HepG2 (cell line): ENCODE results near the gene AMHR2. TPM values are rescaled to one million over a fixed set of nuclear protein-coding genes. Genes with fewer than 3 reads are reported as not detected.

Source experiments
- ATF4 ChIP-seq, 2 experiments: fragments of 450-650 bp in 1 of 2; sonication (generic) in 1 of 2; formaldehyde crosslinking; IDR thresholded peaks; 2 replicates each; pipeline versions ENCODE4 v1.5.0 to v1.8.0; 2020 to 2022; ENCODE audit warnings: mild to moderate bottlenecking in 1 of 2, missing genetic modification reagents in 1 of 2
- DPF2 ChIP-seq: sonication (generic); formaldehyde crosslinking; IDR thresholded peaks from 2 replicates; pipeline ENCODE4 v1.4.0; 2020; ENCODE audit warnings: mild to moderate bottlenecking, low read depth, missing genetic modification reagents, borderline replicate concordance
- ELF3 ChIP-seq: IDR thresholded peaks from 2 replicates; pipeline ENCODE4 v1.6.1; 2016; ENCODE audit warnings: missing genetic modification reagents, missing compliant biosample characterization
- KMT2A ChIP-seq: sonication (generic); formaldehyde crosslinking; IDR thresholded peaks from 2 replicates; pipeline ENCODE4 v1.4.0; 2020; ENCODE audit warnings: missing genetic modification reagents
- MAFK ChIP-seq, 2 experiments: IDR thresholded peaks in 1 of 2; conservative IDR thresholded peaks in 1 of 2; 2 replicates each; pipeline ENCODE4 v1.6.1; 2011; ENCODE audit warnings: improper control_type of control experiment in 2 of 2, low read length in 2 of 2
- MIER2 ChIP-seq: IDR thresholded peaks from 2 replicates; pipeline ENCODE4 v1.6.1; 2016; ENCODE audit warnings: missing biosample characterization, missing genetic modification reagents
- NFYB ChIP-seq: sonication (generic); formaldehyde crosslinking; IDR thresholded peaks from 2 replicates; pipeline ENCODE4 v1.4.0; 2020; ENCODE audit warnings: missing genetic modification reagents
- NPAS2 ChIP-seq: sonication (generic); formaldehyde crosslinking; IDR thresholded peaks from 2 replicates; pipeline ENCODE4 v1.8.0; 2022; ENCODE audit warnings: mild to moderate bottlenecking, missing genetic modification reagents, borderline replicate concordance
- POLR2AphosphoS5 ChIP-seq: IDR thresholded peaks from 2 replicates; pipeline ENCODE4 v1.6.1; 2012; ENCODE audit warnings: low read depth, low read length
- POLR2G ChIP-seq: fragments of 200-400 bp; formaldehyde crosslinking; IDR thresholded peaks from 2 replicates; pipeline ENCODE4 v1.6.1; 2018; ENCODE audit warnings: mild to moderate bottlenecking, low read depth, low read length, moderate library complexity
- SMAD1 ChIP-seq: sonication (generic); formaldehyde crosslinking; IDR thresholded peaks from 2 replicates; pipeline ENCODE4 v1.4.0; 2020; ENCODE audit warnings: missing genetic modification reagents, low read depth, mild to moderate bottlenecking, borderline replicate concordance
- ZKSCAN5 ChIP-seq: sonication (generic); formaldehyde crosslinking; IDR thresholded peaks from 2 replicates; pipeline ENCODE4 v1.5.1; 2020; ENCODE audit warnings: mild to moderate bottlenecking, missing genetic modification reagents
- ZNF142 ChIP-seq: sonication (generic); formaldehyde crosslinking; IDR thresholded peaks from 2 replicates; pipeline ENCODE4 v1.4.0; 2020; ENCODE audit warnings: missing genetic modification reagents
- ZNF343 ChIP-seq: sonication (generic); formaldehyde crosslinking; IDR thresholded peaks from 2 replicates; pipeline ENCODE4 v1.4.0; 2020; ENCODE audit warnings: mild to moderate bottlenecking, missing genetic modification reagents
- ZNF556 ChIP-seq: sonication (generic); formaldehyde crosslinking; IDR thresholded peaks from 2 replicates; pipeline ENCODE4 v1.4.0; 2020; ENCODE audit warnings: mild to moderate bottlenecking, missing genetic modification reagents, borderline replicate concordance
- ZNF614 ChIP-seq: IDR thresholded peaks from 2 replicates; pipeline ENCODE4 v1.6.1; 2018; ENCODE audit warnings: missing biosample characterization, missing genetic modification reagents, inconsistent platforms, borderline replicate concordance
- ZNF616 ChIP-seq: sonication (generic); formaldehyde crosslinking; IDR thresholded peaks from 2 replicates; pipeline ENCODE4 v1.5.0; 2020; ENCODE audit warnings: low read depth, mild to moderate bottlenecking, missing genetic modification reagents
- ZSCAN20 ChIP-seq: sonication (generic); formaldehyde crosslinking; IDR thresholded peaks from 2 replicates; pipeline ENCODE4 v1.4.0; 2020; ENCODE audit warnings: missing genetic modification reagents, mild to moderate bottlenecking, borderline replicate concordance
- ZSCAN31 ChIP-seq: sonication (generic); formaldehyde crosslinking; IDR thresholded peaks from 2 replicates; pipeline ENCODE4 v1.5.0; 2020; ENCODE audit warnings: low read depth, mild to moderate bottlenecking, missing genetic modification reagents
- polyA plus RNA-seq, 8 experiments: library from polyadenylated mRNA; depleted of rRNA in 3 of 8; stranded (reverse) in 7 of 8; unstranded in 1 of 8; fragments of >200 nt; fragmentation: Illumina TruSeq in 4 of 8; extraction: Trizol in 4 of 8; gene quantifications; 2 replicates each; pipeline versions ENCODE4 v1.2.1 to v1.2.3, GENCODE V29; 2011 to 2016; ENCODE audit warnings: low read depth in 4 of 8, missing spikeins in 1 of 8, mixed read lengths in 1 of 8; ENCODE audit not compliant: insufficient read depth in 1 of 8
- total RNA-seq, 5 experiments: library from RNA; depleted of rRNA; stranded (reverse); fragments of >200 nt; fragmentation: Illumina TruSeq; extraction: Trizol; gene quantifications; 2 replicates each; pipeline ENCODE4 v1.2.3, GENCODE V29; 2016; ENCODE audit warnings: low read depth in 1 of 5
- TF ChIP-seq, protein P1 (sequence below): sonication (generic); formaldehyde crosslinking; IDR thresholded peaks from 2 replicates; pipeline ENCODE4 v1.4.0; 2020; ENCODE audit warnings: missing genetic modification reagents, borderline replicate concordance

The AMHR2 gene
- total and polyA plus RNA-seq, 2 of the 13 experiments (the other 11 are each of a cell fraction or from before 2014, with no cell fraction given) = 0.24 to 0.58 TPM

DNA sequence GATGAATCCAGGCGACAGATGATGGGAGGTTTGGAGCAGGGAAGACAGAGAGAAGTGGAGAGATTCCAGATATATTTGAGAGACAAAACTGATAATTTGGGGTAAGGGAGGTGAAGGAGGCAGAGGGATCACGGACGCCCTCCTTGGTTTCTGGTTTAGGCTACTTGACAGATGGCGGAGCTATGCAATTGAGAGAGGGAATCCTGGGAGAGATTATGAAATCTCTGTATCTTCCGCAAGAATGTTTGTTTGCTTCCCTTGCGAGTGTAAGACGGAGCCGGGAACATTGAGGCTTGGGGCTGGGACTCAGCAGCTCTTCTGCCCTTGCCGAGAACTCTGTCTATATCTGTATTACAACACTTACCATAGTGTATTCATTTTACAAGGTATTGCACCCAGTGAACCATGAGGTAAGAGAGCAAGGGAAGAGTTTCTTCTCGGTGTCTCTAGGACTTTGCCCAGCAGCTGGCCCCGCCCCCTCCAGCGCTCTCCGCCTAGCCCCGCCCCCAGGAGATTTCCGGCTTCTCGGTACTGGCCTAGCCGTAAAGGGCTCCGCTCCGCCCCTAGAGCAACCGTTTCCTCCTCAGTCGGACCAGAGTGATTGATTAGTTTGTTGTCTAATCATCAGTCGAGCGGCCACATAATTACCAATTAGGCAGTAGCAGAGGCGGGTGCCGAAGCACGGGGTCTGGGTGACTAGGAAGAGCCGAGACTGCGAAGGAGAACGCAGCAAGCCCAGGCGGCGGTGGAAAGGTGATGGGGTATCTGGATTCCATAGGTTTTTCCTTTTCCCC is 17.6 kb downstream of the AMHR2 start, which contains the start of gene PRR13 (continued):
- TF ChIP-seq NFYB (CRISPR knock-in tag) (peak; percentile 89), ZNF343 (CRISPR knock-in tag) (no peak), ATF4 (CRISPR knock-in tag; IDR thresholded peaks at IDR 0.05) (peak in 1 of 2 experiments; percentile 56; a peak in 1 of 4 replicates), ZNF556 (no peak; the same call in 1 of the 2 replicates), KMT2A (CRISPR knock-in tag) (peak; percentile 59; the same call in 1 of the 2 replicates), NPAS2 (no peak), ZSCAN20 (CRISPR knock-in tag) (no peak), ZNF614 (CRISPR knock-in tag) (peak; percentile 16; the same call in 1 of the 2 replicates), ZKSCAN5 (CRISPR knock-in tag) (no peak), ZNF616 (no peak), SMAD1 (CRISPR knock-in tag) (no peak), POLR2G (peak; percentile 97), POLR2AphosphoS5 (peak; percentile 94), DPF2 (CRISPR knock-in tag) (no peak), MIER2 (CRISPR knock-in tag) (no peak), ZNF142 (CRISPR knock-in tag) (no peak), ELF3 (CRISPR knock-in tag) (peak; percentile 71), MAFK (conservative IDR thresholded peaks at IDR 0.05 in 1 of 2, IDR thresholded peaks at IDR 0.05 in 1 of 2; ENCODE audit: low read length in 2 of 2) (no peak), ZSCAN31 (CRISPR knock-in tag) (no peak)
- TF ChIP-seq, protein P1, sequence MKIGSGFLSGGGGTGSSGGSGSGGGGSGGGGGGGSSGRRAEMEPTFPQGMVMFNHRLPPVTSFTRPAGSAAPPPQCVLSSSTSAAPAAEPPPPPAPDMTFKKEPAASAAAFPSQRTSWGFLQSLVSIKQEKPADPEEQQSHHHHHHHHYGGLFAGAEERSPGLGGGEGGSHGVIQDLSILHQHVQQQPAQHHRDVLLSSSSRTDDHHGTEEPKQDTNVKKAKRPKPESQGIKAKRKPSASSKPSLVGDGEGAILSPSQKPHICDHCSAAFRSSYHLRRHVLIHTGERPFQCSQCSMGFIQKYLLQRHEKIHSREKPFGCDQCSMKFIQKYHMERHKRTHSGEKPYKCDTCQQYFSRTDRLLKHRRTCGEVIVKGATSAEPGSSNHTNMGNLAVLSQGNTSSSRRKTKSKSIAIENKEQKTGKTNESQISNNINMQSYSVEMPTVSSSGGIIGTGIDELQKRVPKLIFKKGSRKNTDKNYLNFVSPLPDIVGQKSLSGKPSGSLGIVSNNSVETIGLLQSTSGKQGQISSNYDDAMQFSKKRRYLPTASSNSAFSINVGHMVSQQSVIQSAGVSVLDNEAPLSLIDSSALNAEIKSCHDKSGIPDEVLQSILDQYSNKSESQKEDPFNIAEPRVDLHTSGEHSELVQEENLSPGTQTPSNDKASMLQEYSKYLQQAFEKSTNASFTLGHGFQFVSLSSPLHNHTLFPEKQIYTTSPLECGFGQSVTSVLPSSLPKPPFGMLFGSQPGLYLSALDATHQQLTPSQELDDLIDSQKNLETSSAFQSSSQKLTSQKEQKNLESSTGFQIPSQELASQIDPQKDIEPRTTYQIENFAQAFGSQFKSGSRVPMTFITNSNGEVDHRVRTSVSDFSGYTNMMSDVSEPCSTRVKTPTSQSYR = 0 out of 2 replicates have a peak, but pooled peaks have one; percentile 25
